NT2/D1 (cell line): ENCODE results near the gene VTN.

ENCODE experiments used
- DNase-seq: peaks from one replicate; pipeline ENCODE4 v3.0.0-alpha.2; 2011; ENCODE audit warnings: low read depth, low spot score
- H3K27me3 ChIP-seq: 2 replicates; pipeline ENCODE4 v1.6.0; 2011; ENCODE audit warnings: mild to moderate bottlenecking; ENCODE audit not compliant: insufficient read length, insufficient read depth
- H3K36me3 ChIP-seq: 2 replicates; pipeline ENCODE4 v1.6.1; 2011; ENCODE audit warnings: mild to moderate bottlenecking, low read length, mixed read lengths; ENCODE audit not compliant: insufficient read depth, insufficient read length
- H3K4me1 ChIP-seq: 2 replicates; pipeline ENCODE4 v1.5.1; 2011; ENCODE audit not compliant: insufficient read depth, insufficient read length
- H3K4me3 ChIP-seq: 2 replicates; pipeline ENCODE4 v1.5.1; 2011; ENCODE audit warnings: low read depth; ENCODE audit not compliant: insufficient read length
- H3K9ac ChIP-seq: 2 replicates; pipeline ENCODE4 v1.6.0; 2011; ENCODE audit warnings: low read depth; ENCODE audit not compliant: insufficient read length
- H3K9me3 ChIP-seq: 2 replicates; pipeline ENCODE4 v1.5.1; 2011; ENCODE audit warnings: mild to moderate bottlenecking, low read length; ENCODE audit not compliant: insufficient read depth
- SUZ12 ChIP-seq: IDR thresholded peaks from 2 replicates; pipeline ENCODE4 v1.6.1; 2011; ENCODE audit not compliant: insufficient read length, insufficient read depth; ENCODE audit errors: extremely low read depth
- YY1 ChIP-seq: IDR thresholded peaks from 2 replicates; pipeline ENCODE4 v1.6.1; 2011; ENCODE audit not compliant: insufficient read length, insufficient read depth
- ZNF274 ChIP-seq: IDR thresholded peaks from 2 replicates; pipeline ENCODE4 v1.6.1; 2011; ENCODE audit warnings: mild to moderate bottlenecking, low read depth, low read length

The VTN gene

DNA sequence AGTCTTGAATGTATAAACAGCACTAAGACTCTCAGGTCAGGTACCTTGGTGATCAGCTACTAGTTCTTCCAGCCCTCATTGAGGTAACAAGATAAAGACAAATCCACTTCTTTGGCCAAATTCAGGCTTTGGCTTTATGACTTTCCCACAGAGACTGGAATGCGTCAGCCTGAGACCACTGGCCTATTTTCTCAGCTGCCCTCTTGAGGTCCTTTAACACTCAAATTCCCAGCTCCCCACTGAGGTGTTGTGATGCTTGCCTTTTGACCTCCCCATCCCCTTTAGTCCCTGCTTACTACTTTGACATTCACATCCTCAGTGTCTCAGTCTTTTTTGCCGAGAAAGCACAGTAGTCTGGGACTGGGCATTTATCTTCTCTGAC lies 23.9 kb downstream of the VTN start:
- Histone ChIP-seq H3K9ac (peak overlapping the region; percentile 2), H3K27me3 (no peaks in the 10 kb centered on the region), H3K36me3 (peaks cover 99% of the 10 kb centered on the region), H3K9me3 (no peaks in the 10 kb centered on the region), H3K4me3 (no peak overlapping the region), H3K4me1 (peaks cover 6% of the 10 kb centered on the region)
- DNase-seq: peak; percentile 42
- no peak for TF ChIP-seq YY1
- TF ChIP-seq ZNF274: no peak
- no peak for TF ChIP-seq SUZ12

GRCh38 chr17:28345419-28346198 lies 24.5 kb downstream of the VTN start:
- Histone ChIP-seq H3K9me3 (no peaks in the 10 kb centered on the region), H3K9ac (peak overlapping the region; percentile 2), H3K4me3 (no peak overlapping the region), H3K4me1 (peaks cover 6% of the 10 kb centered on the region), H3K27me3 (no peaks in the 10 kb centered on the region), H3K36me3 (peaks cover 99% of the 10 kb centered on the region)
- DNase-seq: no peak
- TF ChIP-seq ZNF274 (no peak), SUZ12 (no peak), YY1 (no peak)

DNA sequence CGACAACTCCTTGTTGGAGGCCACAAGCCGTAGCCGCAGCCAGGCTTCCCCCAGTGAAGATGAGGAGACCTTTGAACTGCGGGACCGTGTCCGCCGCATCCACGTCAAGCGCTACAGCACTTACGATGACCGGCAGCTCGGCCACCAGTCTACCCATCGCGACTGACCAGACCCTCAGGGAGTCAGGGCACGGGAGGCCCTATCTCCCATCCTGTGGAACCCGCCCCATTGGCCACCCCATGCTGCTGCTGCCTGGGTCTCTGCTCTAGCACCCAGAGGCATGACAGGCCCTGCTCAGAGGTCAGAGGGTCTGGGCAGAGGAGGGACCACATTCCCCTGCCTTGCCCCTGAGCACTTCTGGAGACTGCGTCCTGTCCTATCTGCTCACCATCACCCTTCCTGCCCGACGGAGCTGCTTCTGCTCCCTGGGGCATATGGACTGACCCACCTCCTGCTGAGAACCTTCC lies 25.6 kb downstream of the VTN start:
- H3K36me3 ChIP-seq: peaks cover 98% of the 10 kb centered on the region
- H3K4me3 ChIP-seq: no peak overlapping the region
- TF ChIP-seq ZNF274 (no peak), SUZ12 (no peak), YY1 (no peak)

GRCh38 chr17:28344011-28344410 lies 26.1 kb downstream of the VTN start:
- Histone ChIP-seq H3K36me3 (peaks cover 98% of the 10 kb centered on the region), H3K4me1 (peaks cover 6% of the 10 kb centered on the region), H3K9ac (no peak overlapping the region), H3K9me3 (no peaks in the 10 kb centered on the region), H3K4me3 (no peak overlapping the region), H3K27me3 (no peaks in the 10 kb centered on the region)
- TF ChIP-seq SUZ12 (no peak), YY1 (no peak), ZNF274 (no peak)
- no peak for DNase-seq

More for the DNA sequence above, 25.6 kb downstream of the VTN start:
- H3K9me3 ChIP-seq: no peaks in the 10 kb centered on the region
- H3K4me1 ChIP-seq: peaks cover 6% of the 10 kb centered on the region
- H3K9ac ChIP-seq: no peak overlapping the region
- no peaks in the 10 kb centered on the region for H3K27me3 ChIP-seq
- DNase-seq: no peak

DNA sequence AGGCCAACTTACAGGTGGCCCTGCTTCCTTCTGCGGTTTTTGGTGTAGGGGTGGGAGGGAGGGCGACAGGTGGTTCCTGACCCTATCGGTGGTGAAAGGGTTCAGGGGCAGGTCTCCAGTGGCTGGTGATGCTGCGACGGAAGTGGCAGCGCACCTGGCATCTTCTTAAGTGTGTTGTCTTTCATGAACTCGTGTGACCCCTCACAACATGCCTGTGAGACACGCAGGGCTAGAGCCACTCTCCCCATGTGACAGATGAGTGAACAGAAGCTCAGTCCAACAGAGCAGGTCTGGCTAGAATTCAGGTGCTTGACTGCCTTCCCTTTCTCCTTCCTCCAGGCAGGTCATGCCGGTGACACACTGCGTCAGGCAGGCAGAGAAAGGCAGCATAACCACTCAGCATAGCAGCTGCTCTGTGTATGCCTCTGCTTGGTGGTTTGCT lies 26.6 kb downstream of the VTN start:
- Histone ChIP-seq H3K36me3 (peaks cover 96% of the 10 kb centered on the region), H3K9ac (no peak overlapping the region), H3K4me1 (peaks cover 6% of the 10 kb centered on the region), H3K9me3 (no peaks in the 10 kb centered on the region), H3K27me3 (no peaks in the 10 kb centered on the region), H3K4me3 (no peak overlapping the region)
- TF ChIP-seq ZNF274 (no peak), YY1 (no peak), SUZ12 (no peak)
- DNase-seq: no peak

- no peaks in the 10 kb centered on the region for H3K27me3 ChIP-seq
- H3K9me3 ChIP-seq: no peaks in the 10 kb centered on the region
- peaks cover 92% of the 10 kb centered on the region for H3K36me3 ChIP-seq
- H3K4me1 ChIP-seq: peaks cover 3% of the 10 kb centered on the region
- TF ChIP-seq ZNF274 (no peak), SUZ12 (no peak), YY1 (no peak)
- no peak overlapping the region for H3K4me3 ChIP-seq
- no peak overlapping the region for H3K9ac ChIP-seq
- DNase-seq: no peak
Observed at GRCh38 chr17:28342313-28342712, 27.8 kb downstream of the VTN start.

DNA sequence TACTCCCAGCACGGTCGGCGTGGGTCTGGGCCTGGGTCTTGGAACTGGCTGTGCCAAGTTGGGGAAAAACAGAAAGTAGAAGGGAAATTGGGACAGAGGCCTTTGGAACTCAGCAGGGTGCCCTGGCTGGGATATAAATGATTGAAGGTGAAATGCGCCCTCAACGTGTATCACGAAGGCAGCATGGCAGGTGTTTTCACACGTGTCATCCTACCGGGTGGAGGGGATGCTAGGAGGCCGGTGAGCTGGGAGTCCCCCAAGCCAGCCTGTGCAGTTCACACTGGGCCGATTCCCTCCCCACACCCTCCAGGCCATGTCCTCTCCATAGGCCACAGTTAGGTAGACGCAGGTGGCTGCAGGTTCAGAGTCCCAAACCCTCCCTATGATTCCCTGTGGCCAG lies 28.6 kb downstream of the VTN start:
- no peak overlapping the region for H3K4me3 ChIP-seq

More for the DNA sequence above, 28.6 kb downstream of the VTN start:
- Histone ChIP-seq H3K9me3 (no peaks in the 10 kb centered on the region), H3K9ac (no peak overlapping the region), H3K27me3 (no peaks in the 10 kb centered on the region), H3K36me3 (peaks cover 84% of the 10 kb centered on the region), H3K4me1 (no peaks in the 10 kb centered on the region)
- no peak for DNase-seq
- TF ChIP-seq SUZ12 (no peak), ZNF274 (no peak), YY1 (no peak)
